SK-N-SH (cell line): ENCODE measurements around the gene MAD1L1. TPM values are rescaled to one million over a fixed set of nuclear protein-coding genes. Genes with fewer than 3 reads are reported as not detected.

ENCODE experiments used
- CTCF ChIA-PET: fragments of 300-600, 350-600 bp; formaldehyde crosslinking; extraction: SDS; loops from one replicate; lab custom pipeline; 2021; lab: Yijun Ruan, JAX
- POLR2A ChIA-PET: fragments of 350-600 bp; sonication (Branson Sonifier 250); formaldehyde crosslinking; extraction: SDS; loops from one replicate; lab custom pipeline; 2020; ENCODE audit warnings: antibody characterized with exemption, inconsistent platforms; lab: Yijun Ruan, JAX
- DNase-seq: peaks from one replicate; pipeline ENCODE4 v3.0.0; 2012
- H2AFZ ChIP-seq: fragments of 200-600 bp; sonication (generic); 2 replicates; pipeline ENCODE4 v1.8.1; 2016; ENCODE audit warnings: antibody characterized with exemption, mild to moderate bottlenecking, low read depth
- H3F3A ChIP-seq: fragments of 200-600 bp; sonication (generic); replicated peaks from 2 replicates; pipeline ENCODE3; 2016; ENCODE audit warnings: antibody characterized with exemption, mild to moderate bottlenecking; ENCODE audit not compliant: insufficient read depth
- H3K27ac ChIP-seq, 2 experiments: fragments of 200-500 bp in 1 of 2; fragments of 200-600 bp in 1 of 2; sonication (Bioruptor generic) in 1 of 2; sonication (generic), shearing (Covaris generic) in 1 of 2; 2 replicates each; pipeline versions ENCODE4 v1.5.1 to v1.6.1; 2014 to 2016; ENCODE audit warnings: low read depth in 2 of 2, inconsistent platforms in 1 of 2, low read length in 1 of 2, mild to moderate bottlenecking in 1 of 2, mixed read lengths in 1 of 2
- H3K27me3 ChIP-seq: fragments of 200-600 bp; sonication (generic), shearing (Covaris generic); 2 replicates; pipeline ENCODE4 v1.6.1; 2016; ENCODE audit warnings: mixed run types; ENCODE audit not compliant: insufficient read depth
- H3K36me3 ChIP-seq, 2 experiments: fragments of 200-500 bp in 1 of 2; fragments of 200-600 bp in 1 of 2; sonication (Bioruptor generic) in 1 of 2; sonication (generic) in 1 of 2; replicated peaks in 1 of 2; 2 replicates each; pipeline versions ENCODE3 to v1.5.1; 2014 to 2016; ENCODE audit warnings: low read length in 1 of 2, mild to moderate bottlenecking in 1 of 2; ENCODE audit not compliant: insufficient read depth in 2 of 2, control insufficient read depth in 1 of 2
- H3K4me1 ChIP-seq, 2 experiments: fragments of 200-500 bp in 1 of 2; fragments of 200-600 bp in 1 of 2; sonication (Bioruptor generic) in 1 of 2; sonication (generic), shearing (Covaris generic) in 1 of 2; 2 replicates each; pipeline versions ENCODE4 v1.5.1 to v1.6.1; 2014 to 2016; ENCODE audit warnings: low read depth in 1 of 2, low read length in 1 of 2, mixed run types in 1 of 2; ENCODE audit not compliant: insufficient read depth in 2 of 2, control insufficient read depth in 1 of 2
- H3K4me2 ChIP-seq: fragments of 200-600 bp; sonication (generic), shearing (Covaris generic); 2 replicates; pipeline ENCODE4 v1.6.1; 2017; ENCODE audit warnings: mixed run types
- H3K4me3 ChIP-seq, 2 experiments: fragments of 200-500 bp in 1 of 2; fragments of 200-600 bp in 1 of 2; sonication (Bioruptor generic) in 1 of 2; sonication (generic), shearing (Covaris generic) in 1 of 2; 2 replicates each; pipeline versions ENCODE4 v1.5.1 to v1.8.1; 2014 to 2016; ENCODE audit warnings: low read depth in 2 of 2, inconsistent platforms in 1 of 2, low read length in 1 of 2, mild to moderate bottlenecking in 1 of 2, mixed read lengths in 1 of 2, moderate library complexity in 1 of 2
- H3K79me2 ChIP-seq: fragments of 200-600 bp; sonication (generic); 2 replicates; pipeline ENCODE4 v1.8.1; 2017; ENCODE audit warnings: mild to moderate bottlenecking; ENCODE audit not compliant: insufficient read depth
- H3K9ac ChIP-seq: fragments of 200-600 bp; sonication (generic); 2 replicates; pipeline ENCODE4 v1.6.1; 2017; ENCODE audit warnings: mixed run types
- H3K9me2 ChIP-seq: fragments of 200-600 bp; sonication (generic); 2 replicates; pipeline ENCODE4 v1.6.1; 2017; ENCODE audit warnings: mixed run types
- H3K9me3 ChIP-seq: fragments of 200-600 bp; sonication (generic); 2 replicates; pipeline ENCODE4 v1.6.1; 2017; ENCODE audit warnings: mixed run types, mild to moderate bottlenecking, moderate library complexity
- H4K20me1 ChIP-seq: fragments of 200-600 bp; sonication (generic); 2 replicates; pipeline ENCODE4 v1.6.1; 2017; ENCODE audit warnings: mild to moderate bottlenecking, mixed run types; ENCODE audit not compliant: insufficient read depth
- CHD2 ChIP-seq: fragments of 150-350 bp; IDR thresholded peaks from 2 replicates; pipeline ENCODE4 v1.6.1; 2018; ENCODE audit warnings: low read length; ENCODE audit not compliant: partially characterized antibody
- CTCF ChIP-seq: fragments of 200-600 bp; sonication (generic); IDR thresholded peaks from 2 replicates; pipeline ENCODE4 v1.6.1; 2017; ENCODE audit warnings: antibody characterized with exemption, mild to moderate bottlenecking, moderate library complexity
- ELF1 ChIP-seq: IDR thresholded peaks from 2 replicates; pipeline ENCODE4 v1.4.0; 2012
- FOSL2 ChIP-seq: IDR thresholded peaks from 2 replicates; pipeline ENCODE4 v1.4.0; 2012; ENCODE audit warnings: low read depth, mild to moderate bottlenecking, moderate library complexity, borderline replicate concordance
- FOXM1 ChIP-seq: IDR thresholded peaks from 2 replicates; pipeline ENCODE4 v1.4.0; 2012; ENCODE audit warnings: low read depth, mild to moderate bottlenecking
- GATA2 ChIP-seq: sonication (generic); formaldehyde crosslinking; IDR thresholded peaks from 2 replicates; pipeline ENCODE4 v1.5.0; 2020; ENCODE audit warnings: mild to moderate bottlenecking, missing genetic modification reagents
- JUND ChIP-seq: IDR thresholded peaks from 2 replicates; pipeline ENCODE4 v1.4.0; 2012
- MAX ChIP-seq: IDR thresholded peaks from 2 replicates; pipeline ENCODE4 v1.4.0; 2012; ENCODE audit warnings: low read depth
- MEF2A ChIP-seq: IDR thresholded peaks from 2 replicates; pipeline ENCODE4 v1.4.0; 2012; ENCODE audit warnings: low read depth, borderline replicate concordance
- MXI1 ChIP-seq: IDR thresholded peaks from 2 replicates; pipeline ENCODE4 v1.6.1; 2012; ENCODE audit warnings: mild to moderate bottlenecking, low read depth, low read length, improper control_type of control experiment
- RXRA ChIP-seq: IDR thresholded peaks from 2 replicates; pipeline ENCODE4 v1.4.0; 2012; ENCODE audit warnings: low read depth, mild to moderate bottlenecking, borderline replicate concordance
- SIN3A ChIP-seq: IDR thresholded peaks from 2 replicates; pipeline ENCODE4 v1.6.1; 2012; ENCODE audit warnings: low read depth, mild to moderate bottlenecking, low read length, moderate library complexity, borderline replicate concordance
- SMC3 ChIP-seq: IDR thresholded peaks from 2 replicates; pipeline ENCODE4 v1.6.1; 2012; ENCODE audit warnings: low read depth, low read length, improper control_type of control experiment
- TCF12 ChIP-seq: IDR thresholded peaks from 2 replicates; pipeline ENCODE4 v1.4.0; 2012
- USF1 ChIP-seq: IDR thresholded peaks from 2 replicates; pipeline ENCODE4 v1.4.0; 2012; ENCODE audit warnings: low read depth, borderline replicate concordance
- WGBS: methylation state at CpG from one replicate; pipeline ENCODE4 v1.1.6; 2017; ENCODE audit warnings: low lambda C conversion rate; 5-methylcytosine and 5-hydroxymethylcytosine counted together
- polyA plus RNA-seq, 3 experiments: library from polyadenylated mRNA; depleted of rRNA; stranded (reverse); fragments of >200 nt; gene quantifications; 2 replicates each; pipeline ENCODE4 v1.2.3, GENCODE V29; 2012

The MAD1L1 gene
- polyA plus RNA-seq, 1 of the 3 experiments (the other 2 are of a cell fraction): 46.2 TPM

- H3F3A ChIP-seq: no peaks in the 10 kb centered on the region
- no peaks in the 10 kb centered on the region for H3K9me3 ChIP-seq
- ChIA-PET CTCF (interaction anchor here (1.3 kb wide), 1 partner anchor 10 kb away, joined by 3 read pairs; no protein-coding TSS in a partner anchor), POLR2A (interaction anchor here (0.6 to 1.6 kb wide), 2 partner anchors 86 to 97 kb away, joined by 3 to 5 read pairs; no protein-coding TSS in a partner anchor)
- H3K27me3 ChIP-seq: no peaks in the 10 kb centered on the region
- no peak overlapping the region for H3K4me3 ChIP-seq
- H2AFZ ChIP-seq: no peak overlapping the region
- no peak for TF ChIP-seq ELF1
- TF ChIP-seq GATA2: no peak
- no peak for TF ChIP-seq FOXM1
- no peak for TF ChIP-seq CHD2
- no peak for TF ChIP-seq MAX
- no peak for TF ChIP-seq USF1
- no peak for TF ChIP-seq CTCF
- no peak for TF ChIP-seq SMC3
- TF ChIP-seq MEF2A: no peak
- no peak for TF ChIP-seq TCF12
- no peak for TF ChIP-seq MXI1
- TF ChIP-seq RXRA: no peak
- TF ChIP-seq JUND: no peak
- TF ChIP-seq FOSL2: no peak
- no peak for TF ChIP-seq SIN3A
- H3K27ac ChIP-seq: no peak overlapping the region
- H3K4me2 ChIP-seq: no peak overlapping the region
- WGBS: 95% methylated on average over 44 of the region's 44 CpGs
- H3K79me2 ChIP-seq: no peaks in the 10 kb centered on the region; the same call in 1 of the 2 replicates
- H3K9ac ChIP-seq: no peak overlapping the region
- H3K9me2 ChIP-seq: no peaks in the 10 kb centered on the region
- H3K36me3 ChIP-seq: peaks cover 0 to 20% of the 10 kb centered on the region in 2 experiments
- H4K20me1 ChIP-seq: no peaks in the 10 kb centered on the region
- DNase-seq: peak; percentile 34
- H3K4me1 ChIP-seq: peaks cover 0 to 8% of the 10 kb centered on the region in 2 experiments; a peak in 1 of 4 replicates
Measured at GRCh38 chr7:2256306-2257045, 23.7 kb upstream of the MAD1L1 start.
